Measurements from ENCODE around the gene TPRX1. TPM values are rescaled to one million over a fixed set of nuclear protein-coding genes. Genes with fewer than 3 reads are reported as not detected.

TPRX1 gene
- total and polyA plus RNA-seq, 2 experiments from 2014 or later: not detected

DNA sequence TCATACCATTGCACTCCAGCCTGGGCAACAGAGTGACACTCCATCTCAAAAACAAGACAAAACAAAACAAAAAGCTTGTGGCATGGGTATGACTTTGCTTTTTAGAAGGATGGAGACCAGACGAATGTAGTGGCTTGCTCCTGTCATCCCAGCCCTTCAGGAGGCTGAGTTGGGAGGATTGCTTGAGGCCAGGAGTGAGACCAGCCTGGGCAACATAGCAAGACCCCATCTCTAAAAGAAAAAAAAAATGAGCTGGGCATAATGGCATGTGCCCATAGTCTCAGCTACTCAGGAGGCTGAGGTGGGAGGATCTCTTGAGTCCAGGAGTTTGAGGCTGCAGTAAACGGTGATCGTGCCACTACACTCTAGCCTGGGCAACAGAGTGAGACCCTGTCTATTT lies 42.2 kb downstream of the TPRX1 start:
- Histone ChIP-seq H3K27ac (no peak overlapping the region), H3K4me1 (ENCODE audit: low read depth) (no peaks in the 10 kb centered on the region), H3K9me3 (ENCODE audit: low read depth) (no peaks in the 10 kb centered on the region), H3K4me3 (no peak overlapping the region), H3K27me3 (no peaks in the 10 kb centered on the region), H3K36me3 (peaks cover 8% of the 10 kb centered on the region)
- TF ChIP-seq, protein P1, sequence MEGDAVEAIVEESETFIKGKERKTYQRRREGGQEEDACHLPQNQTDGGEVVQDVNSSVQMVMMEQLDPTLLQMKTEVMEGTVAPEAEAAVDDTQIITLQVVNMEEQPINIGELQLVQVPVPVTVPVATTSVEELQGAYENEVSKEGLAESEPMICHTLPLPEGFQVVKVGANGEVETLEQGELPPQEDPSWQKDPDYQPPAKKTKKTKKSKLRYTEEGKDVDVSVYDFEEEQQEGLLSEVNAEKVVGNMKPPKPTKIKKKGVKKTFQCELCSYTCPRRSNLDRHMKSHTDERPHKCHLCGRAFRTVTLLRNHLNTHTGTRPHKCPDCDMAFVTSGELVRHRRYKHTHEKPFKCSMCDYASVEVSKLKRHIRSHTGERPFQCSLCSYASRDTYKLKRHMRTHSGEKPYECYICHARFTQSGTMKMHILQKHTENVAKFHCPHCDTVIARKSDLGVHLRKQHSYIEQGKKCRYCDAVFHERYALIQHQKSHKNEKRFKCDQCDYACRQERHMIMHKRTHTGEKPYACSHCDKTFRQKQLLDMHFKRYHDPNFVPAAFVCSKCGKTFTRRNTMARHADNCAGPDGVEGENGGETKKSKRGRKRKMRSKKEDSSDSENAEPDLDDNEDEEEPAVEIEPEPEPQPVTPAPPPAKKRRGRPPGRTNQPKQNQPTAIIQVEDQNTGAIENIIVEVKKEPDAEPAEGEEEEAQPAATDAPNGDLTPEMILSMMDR (IDR thresholded peaks at IDR 0.05; ENCODE audit: low read depth, low read length): no peak
- DNase-seq (ENCODE audit: low read depth in 1 of 2, low spot score in 1 of 2): no peak

DNA sequence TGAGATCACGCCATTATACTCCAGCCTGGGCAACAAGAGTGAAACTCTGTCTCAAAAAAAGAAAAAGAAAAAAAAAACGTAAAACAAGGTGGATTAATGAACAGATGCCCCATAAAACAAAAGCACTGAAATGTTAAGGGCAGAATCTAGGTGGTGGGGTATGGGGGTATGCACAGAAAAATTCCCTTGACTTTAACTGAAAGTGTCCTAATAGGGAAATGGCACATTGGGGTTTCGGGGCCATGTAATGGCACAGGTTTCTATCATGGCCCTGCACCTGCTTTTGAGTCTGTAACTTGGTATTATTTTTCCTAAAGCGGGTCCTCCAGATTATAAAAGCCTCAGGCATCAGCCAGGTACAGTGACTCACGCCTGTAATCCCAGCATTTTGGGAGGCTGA lies 42.8 kb downstream of the TPRX1 start:
- Histone ChIP-seq H3K4me1 (ENCODE audit: low read depth) (no peaks in the 10 kb centered on the region), H3K27me3 (no peaks in the 10 kb centered on the region), H3K27ac (no peak overlapping the region), H3K4me3 (no peak overlapping the region), H3K36me3 (peaks cover 14% of the 10 kb centered on the region), H3K9me3 (ENCODE audit: low read depth) (no peaks in the 10 kb centered on the region)
- TF ChIP-seq, protein P1 (IDR thresholded peaks at IDR 0.05; ENCODE audit: low read depth, low read length): no peak
- DNase-seq (ENCODE audit: low read depth in 1 of 2, low spot score in 1 of 2): no peak

DNA sequence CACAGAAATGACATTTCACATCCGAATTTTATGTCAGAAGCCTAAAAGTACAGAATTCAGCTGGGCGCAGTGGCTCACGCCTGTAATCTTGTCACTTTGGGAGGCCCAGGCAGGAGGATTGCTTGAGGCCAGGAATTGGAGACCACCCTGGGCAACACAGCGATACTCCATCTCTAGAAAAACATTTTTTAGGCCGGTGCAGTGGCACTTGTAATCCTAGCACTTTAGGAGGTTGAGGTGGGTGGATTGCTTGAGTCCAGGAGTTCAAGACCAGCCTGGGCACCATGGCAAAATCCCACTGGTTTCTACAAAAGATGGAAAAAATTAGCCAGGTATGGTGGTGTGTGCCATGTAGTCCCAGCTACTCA lies 43.7 kb downstream of the TPRX1 start:
- Histone ChIP-seq H3K27me3 (no peaks in the 10 kb centered on the region), H3K4me1 (ENCODE audit: low read depth) (no peaks in the 10 kb centered on the region), H3K36me3 (peaks cover 24% of the 10 kb centered on the region), H3K9me3 (ENCODE audit: low read depth) (no peaks in the 10 kb centered on the region), H3K4me3 (no peak overlapping the region), H3K27ac (no peak overlapping the region)
- no peak for DNase-seq (ENCODE audit: low read depth in 1 of 2, low spot score in 1 of 2)
- TF ChIP-seq, protein P1 (IDR thresholded peaks at IDR 0.05; ENCODE audit: low read depth, low read length): no peak

DNA sequence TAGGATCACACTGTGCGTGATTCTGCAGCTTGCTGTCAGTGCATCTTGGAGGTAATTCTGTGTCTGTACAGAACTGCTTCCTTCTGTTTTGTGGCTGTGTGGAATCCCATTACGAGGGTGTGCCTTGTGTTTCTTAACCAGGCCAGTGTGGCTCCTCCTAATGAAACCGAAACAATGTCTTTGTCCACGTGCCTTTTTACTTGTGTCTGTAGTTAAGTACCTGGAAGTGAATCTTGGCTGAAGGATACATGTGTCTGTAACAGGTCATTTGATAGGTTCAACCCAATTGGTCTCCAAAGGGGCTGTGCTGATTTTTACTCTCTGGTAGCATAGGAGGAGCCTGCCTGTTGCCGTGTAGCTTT lies 45.9 kb downstream of the TPRX1 start:
- no peak overlapping the region for H3K4me3 ChIP-seq
- H3K36me3 ChIP-seq: peaks cover 31% of the 10 kb centered on the region
- no peaks in the 10 kb centered on the region for H3K27me3 ChIP-seq
- H3K4me1 ChIP-seq (ENCODE audit: low read depth): no peaks in the 10 kb centered on the region
- no peak for DNase-seq (ENCODE audit: low read depth in 1 of 2, low spot score in 1 of 2)
- no peak overlapping the region for H3K27ac ChIP-seq
- no peaks in the 10 kb centered on the region for H3K9me3 ChIP-seq (ENCODE audit: low read depth)
- TF ChIP-seq, protein P1 (IDR thresholded peaks at IDR 0.05; ENCODE audit: low read depth, low read length): no peak

DNA sequence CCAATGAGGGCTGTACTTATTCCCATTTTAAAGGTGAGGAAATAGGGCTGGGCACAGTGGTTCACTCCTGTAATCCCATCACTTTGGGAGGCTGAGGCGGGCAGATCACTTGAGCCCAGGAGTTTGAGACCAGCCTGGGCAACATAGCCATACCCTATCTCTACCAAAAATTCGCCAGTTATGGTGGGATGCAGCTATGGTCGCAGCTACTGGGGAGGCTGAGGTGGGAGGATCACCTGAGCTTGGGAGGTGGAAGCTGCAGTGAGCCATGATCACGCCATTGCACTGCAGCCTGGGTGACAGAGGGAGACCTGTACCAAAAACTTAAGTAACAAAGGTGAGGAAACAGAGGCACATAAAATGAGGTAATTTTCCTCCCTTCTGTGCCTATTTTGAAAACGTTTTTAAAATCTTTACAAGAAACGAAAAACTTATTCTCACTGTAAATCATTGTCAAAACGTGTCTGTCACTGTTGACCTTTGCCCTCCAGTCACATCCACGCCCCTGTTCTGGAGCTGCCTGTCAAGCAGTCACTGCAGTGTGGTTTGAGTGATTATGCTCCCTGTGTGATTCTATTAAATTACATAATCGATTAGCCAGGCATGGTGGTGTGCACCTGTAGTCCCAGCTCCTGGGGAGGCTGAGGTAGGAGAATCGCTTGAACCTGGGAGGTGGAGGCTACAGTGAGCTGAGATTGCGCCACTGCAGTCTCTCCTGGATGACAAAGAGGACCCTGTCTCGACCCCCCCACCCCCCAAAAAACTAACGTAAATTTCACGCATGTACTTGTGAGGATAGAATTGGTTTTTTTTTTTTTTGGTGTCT lies 46.5 kb downstream of the TPRX1 start:
- H3K27ac ChIP-seq: no peak overlapping the region
- TF ChIP-seq, protein P1 (IDR thresholded peaks at IDR 0.05; ENCODE audit: low read depth, low read length): no peak
- H3K36me3 ChIP-seq: peaks cover 32% of the 10 kb centered on the region

More for the DNA sequence above, 46.5 kb downstream of the TPRX1 start:
- DNase-seq (ENCODE audit: low read depth in 1 of 2, low spot score in 1 of 2): no peak
- Histone ChIP-seq H3K4me1 (ENCODE audit: low read depth) (no peaks in the 10 kb centered on the region), H3K4me3 (no peak overlapping the region), H3K27me3 (no peaks in the 10 kb centered on the region), H3K9me3 (ENCODE audit: low read depth) (no peaks in the 10 kb centered on the region)
